Activated T-cell treated with anti-CD3 and anti-CD28 coated beads, Interleukin-2, amount 50 U/mL, for 1 hour (primary cell): ENCODE data around the gene CST9L.
"Not testable (repeated sequence)": the region's sequence is repeated elsewhere in the genome, so short reads cannot be mapped to it uniquely, and the experiment has no call there.

Experiments used
- DNase-seq: peaks from one replicate; pipeline ENCODE4 v3.0.0-alpha.2; 2020

Gene CST9L

GRCh38 chr20:23585808-23586734, 17.8 kb upstream of the CST9L start:
- DNase-seq, result no peak

- no peak for DNase-seq
Observed at GRCh38 chr20:23585449-23585807, 17.1 kb upstream of the CST9L start.

GRCh38 chr20:23584434-23585199, 16.3 kb upstream of the CST9L start:
- DNase-seq, result no peak

DNA sequence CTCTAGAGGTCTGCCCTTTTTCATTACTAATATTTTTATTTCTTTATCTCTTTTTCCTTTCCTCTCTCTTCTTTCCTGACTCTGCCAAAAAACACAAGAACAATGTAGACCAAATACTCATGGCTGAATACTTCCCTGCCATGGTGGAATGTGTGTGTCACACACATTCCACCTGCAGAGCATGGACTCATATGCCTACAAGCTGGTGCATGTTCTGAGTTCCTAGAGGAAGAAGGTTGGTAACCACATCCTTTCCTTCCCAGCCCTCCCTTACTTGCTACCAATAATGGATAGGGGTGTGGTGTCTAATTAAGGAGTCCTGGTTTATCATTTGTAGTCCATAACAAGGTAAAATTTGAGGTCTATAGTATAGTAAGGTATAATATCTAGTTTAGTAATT, 15.2 kb upstream of the CST9L start:
- no peak for DNase-seq

DNA sequence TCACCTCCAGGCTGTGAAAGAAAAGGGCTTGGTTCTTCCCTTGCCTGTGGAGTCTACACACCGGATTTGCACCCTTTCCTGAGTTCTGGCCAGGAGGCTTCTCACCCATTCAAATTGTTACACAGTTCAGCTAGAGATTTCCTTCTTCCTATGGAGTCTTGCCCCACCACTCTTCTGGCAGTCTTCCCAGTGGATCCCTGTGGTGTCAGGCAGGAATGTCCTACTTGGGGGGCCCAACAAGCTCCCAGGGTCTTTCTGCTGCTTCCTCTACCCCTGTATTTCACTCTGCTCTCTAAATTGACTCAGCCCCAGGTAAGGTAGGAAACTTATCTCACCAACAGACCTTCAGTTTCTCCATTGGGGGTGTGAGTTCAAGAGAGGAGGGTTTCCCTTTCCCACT, 14.0 kb upstream of the CST9L start:
- no peak for DNase-seq

DNA sequence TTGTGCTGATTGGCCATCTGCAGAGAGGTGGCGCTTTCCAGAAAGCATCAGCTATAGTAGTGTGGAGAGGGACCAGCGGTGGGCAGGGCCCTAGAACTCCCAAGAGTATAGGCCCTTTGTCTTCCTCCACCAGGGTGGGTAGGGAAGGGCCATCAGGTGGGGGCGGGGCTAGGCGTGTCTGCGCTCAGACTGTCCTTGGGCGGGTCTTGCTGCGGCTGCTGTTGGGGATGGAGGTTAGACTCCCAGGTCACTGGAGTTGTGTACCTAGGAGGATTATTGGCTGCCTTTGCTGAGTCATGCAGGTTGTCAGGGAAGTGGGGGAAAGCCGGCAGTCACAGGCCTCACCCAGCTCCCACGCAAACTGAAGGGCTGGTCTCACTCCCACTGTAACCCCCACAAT, 13.5 kb upstream of the CST9L start:
- DNase-seq, result not testable (repeated sequence)

DNA sequence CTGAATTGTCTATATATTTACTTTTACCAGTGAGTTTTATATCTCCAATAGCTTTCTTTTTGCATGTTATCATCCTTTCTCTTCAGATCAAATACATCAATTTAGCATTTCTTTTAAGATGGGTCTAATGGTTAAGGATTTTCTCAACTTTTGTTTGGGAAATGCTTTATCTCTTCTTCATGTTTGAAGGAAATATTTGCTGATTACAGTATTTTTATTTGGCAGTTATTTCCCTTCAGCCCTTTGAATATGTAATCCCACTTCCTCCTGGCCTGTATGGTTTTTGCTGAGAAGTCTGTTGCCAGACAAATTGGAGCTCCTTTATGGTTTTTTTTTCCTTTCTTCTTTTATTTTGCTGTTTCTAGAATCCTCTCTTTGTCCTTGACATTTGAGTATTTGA, 6.7 kb upstream of the CST9L start:
- DNase-seq, result no peak

DNA sequence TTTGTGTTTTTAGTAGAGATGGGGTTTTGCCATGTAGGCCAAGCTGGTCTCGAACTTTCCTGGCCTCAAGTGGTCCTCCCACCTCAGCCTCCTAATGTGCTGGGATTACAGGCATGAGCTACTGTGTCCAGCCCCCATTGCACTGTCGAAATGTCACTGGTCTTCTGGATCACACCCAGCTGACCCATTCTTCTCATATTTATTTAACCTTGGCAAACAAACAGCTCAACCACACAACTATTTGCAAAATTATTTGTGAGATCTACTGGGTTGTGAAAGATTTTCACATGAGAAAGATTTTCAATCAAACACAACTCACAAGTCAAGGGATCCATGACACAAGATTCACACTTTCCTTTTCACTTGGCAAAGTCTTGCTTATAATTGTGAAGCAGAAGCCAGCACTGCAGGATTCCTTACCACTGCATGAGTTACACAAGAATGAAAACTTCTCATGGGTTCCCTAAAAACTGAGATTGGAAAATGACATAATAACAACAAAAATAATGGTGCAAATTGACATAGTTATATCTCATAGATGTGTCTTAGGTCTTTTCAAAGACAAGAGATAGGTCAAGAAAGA, 2.0 kb upstream of the CST9L start:
- no peak for DNase-seq

DNA sequence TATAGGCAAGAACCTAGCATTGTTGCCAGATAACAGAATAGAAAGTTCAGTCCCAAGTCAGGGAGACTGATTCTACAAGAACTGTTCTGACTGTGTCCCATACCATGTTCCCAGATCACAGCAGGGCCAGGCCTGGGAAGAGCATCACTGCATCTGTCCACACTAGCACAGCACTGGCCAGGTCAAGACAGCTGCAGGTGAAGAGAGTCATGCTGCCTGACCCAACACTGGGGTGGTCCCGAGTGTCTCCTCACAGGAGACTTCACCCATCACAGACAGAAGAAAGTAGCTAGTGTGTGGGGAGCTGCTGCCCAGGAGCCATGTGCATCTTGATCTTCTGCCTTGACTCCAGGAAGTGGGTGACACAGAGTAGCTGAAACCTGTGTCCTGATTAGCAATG, 1.3 kb upstream of the CST9L start:
- no peak for DNase-seq

DNA sequence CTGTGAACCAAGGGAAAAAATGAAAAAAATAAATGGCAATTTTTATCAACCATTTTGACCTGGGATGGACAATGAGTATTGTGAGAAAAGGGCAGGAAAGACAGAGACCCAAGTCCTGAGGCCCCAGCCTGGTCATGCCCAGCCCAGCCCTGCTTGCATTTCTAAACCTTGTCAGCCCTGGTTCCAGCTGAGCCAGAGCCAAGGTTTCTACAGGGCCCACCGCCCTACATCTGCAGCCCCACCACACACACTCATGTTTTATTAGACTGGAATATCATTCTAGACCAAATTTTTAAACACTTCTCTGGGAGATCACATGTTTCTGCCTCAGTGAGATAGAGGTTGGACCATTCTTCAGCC, 667 bp upstream of the CST9L start:
- DNase-seq, result no peak

DNA sequence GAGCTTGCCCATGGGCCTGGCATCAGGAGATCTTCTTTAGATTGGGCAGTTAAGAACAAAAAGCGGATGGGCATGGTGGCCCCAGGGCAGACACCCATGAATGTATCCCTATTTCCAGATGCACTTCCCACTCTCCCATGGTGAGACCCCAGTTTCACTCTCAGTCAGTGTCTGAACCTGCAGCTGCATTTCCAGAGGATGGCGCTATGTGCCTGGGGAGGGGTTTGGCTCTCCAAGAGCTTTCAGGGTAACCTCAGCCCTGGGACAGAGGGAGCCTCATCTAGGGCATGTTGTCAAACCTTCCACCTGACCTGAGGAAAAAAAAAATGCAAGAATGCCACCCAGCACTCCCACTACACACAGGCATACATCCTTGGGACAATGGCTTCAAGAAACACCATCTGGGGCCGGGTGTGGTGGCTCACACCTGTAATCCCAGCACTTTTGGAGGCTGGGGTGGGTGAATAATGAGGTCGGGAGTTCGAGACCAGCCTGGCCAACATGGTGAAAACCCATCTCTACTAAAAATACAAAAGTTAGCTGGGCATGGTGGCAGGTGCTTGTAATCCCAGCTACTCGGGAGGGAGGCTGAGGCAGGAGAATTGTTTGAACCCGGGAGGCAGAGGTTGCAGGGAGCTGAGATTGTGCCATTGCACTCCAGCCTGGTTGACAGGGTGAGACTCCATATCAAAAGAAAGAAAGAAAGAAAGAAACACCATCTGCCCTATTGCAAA, 1.9 kb downstream of the CST9L start:
- DNase-seq, result no peak

GRCh38 chr20:23565503-23566045, 2.7 kb downstream of the CST9L start:
- no peak for DNase-seq

DNA sequence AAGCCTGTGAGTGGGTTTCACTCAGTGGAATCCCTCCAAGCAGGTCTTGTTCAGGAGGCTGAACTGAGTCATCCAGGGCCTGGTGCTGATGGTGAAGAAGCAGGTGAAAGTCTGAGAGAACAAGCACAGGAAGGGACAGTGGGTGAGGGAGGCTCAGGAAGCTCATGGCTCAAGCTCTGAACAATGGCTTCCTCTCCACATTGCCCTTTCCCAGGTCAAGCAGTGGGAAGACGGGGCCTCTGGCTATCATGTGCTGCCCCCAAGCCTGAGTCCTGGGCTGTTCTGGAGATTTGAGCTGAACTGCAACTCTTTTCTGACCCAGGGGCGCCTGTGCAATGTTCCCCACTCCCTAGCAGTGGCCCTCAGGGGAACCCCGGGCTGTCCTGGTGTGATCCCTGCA, 3.4 kb downstream of the CST9L start:
- no peak for DNase-seq

DNA sequence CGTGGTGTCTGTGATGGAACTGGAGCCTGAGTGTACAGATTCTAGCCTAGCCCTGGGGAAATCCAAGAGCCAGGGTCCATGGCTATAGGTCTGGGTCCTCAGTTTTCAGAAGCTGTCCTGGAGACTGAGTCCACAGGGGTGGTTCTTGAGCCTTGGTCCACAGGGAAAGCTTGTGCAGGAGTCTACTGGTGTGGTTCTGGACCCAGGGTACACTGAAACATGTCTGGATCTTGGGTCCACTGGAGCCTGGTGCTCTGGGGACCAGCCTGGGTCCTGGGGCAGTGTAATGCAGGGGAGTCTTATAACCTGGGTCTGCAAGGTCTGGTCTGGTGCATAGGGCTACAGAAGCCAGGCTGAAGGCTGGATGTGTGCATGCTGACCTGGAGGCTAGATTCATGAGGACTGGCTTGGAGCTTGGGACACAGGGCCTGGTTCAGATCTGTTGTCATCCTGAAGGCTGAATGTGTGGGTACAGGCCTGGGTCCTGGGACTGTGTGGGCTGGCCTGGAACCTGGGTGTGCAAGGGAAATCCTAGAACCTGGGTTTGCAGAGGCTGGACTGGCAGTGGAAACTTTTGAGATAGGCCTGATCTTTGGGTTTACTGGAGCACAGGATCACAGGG, 5.5 kb downstream of the CST9L start:
- no peak for DNase-seq

DNA sequence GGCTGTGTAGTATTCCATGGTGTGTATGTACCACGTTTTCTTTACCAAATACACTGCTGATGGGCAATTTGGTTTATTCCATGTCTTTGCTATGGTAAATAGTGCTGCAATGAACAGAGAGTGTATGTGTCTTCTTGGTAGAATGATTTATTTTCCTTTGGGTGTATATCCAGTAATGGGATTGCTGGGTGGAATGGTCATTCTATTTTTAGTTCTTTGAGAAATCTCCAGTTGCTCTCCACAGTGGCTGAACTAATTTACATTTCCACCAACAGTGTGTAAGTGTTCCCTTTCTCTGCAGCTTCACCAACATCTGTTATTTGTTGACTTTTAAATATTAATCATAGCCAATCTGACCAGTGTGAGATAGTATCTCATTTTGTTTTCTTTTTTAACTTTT, 13.9 kb downstream of the CST9L start:
- no peak for DNase-seq

DNA sequence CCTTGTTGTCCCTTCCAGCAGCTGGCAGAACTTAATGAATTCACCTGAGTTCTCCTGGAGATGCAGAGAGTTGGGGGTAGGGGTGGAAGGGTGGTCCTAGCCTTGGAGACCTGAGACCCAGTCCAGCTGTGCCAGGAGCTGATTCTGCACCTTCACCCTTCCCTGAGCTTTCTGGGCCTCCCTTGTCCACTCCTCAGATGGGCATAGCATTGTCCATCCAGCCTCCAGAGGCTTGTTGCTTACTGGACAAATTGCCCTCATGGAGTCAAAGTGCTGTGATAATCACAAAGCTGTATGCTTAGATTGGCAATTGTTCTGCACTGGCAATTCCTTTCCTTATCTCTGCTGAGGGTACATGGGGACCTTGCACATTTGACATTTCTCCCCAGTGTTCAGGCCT, 16.5 kb downstream of the CST9L start:
- DNase-seq, result no peak

DNA sequence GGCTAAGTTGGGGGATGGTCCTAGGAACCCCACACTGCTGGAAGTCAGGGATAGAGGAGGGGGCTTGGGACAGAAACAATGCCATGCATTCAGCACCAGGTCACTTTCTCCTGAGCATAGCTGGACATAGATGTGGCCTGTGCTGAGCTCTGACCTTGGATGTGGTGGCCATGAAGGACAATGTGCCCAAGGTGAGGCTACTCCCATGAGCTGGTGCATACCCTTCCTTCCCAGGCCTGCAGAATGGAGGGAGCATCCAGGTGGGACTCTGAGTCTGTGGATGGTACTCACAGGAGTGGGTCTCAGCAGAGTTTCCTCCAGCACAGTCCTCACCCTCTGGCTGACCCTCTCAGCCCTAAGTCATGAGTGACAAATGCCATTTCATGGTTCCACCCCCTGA, 16.9 kb downstream of the CST9L start:
- DNase-seq, result no peak

GRCh38 chr20:23550227-23550626, 18.1 kb downstream of the CST9L start:
- no peak for DNase-seq

DNA sequence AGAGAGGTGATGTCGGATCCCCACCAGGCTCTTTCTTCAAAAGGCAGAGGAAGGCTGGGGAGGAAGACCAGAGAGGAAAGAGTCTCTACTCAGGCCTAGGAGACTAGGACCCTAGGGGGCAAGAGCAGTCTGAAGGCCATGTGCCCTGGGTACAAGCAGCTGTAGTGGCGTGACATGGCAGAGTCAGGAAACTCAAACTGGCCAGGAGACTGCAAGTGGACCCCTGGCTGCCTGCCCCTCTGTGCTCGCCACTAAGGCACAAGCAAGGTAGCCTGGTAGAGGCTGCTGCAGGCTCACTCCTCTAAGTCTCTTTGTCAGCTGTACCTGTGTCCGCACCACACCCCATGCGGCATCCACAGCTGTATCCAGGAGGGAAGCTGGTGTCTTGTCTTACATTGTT, 19.9 kb downstream of the CST9L start:
- DNase-seq, result no peak

DNA sequence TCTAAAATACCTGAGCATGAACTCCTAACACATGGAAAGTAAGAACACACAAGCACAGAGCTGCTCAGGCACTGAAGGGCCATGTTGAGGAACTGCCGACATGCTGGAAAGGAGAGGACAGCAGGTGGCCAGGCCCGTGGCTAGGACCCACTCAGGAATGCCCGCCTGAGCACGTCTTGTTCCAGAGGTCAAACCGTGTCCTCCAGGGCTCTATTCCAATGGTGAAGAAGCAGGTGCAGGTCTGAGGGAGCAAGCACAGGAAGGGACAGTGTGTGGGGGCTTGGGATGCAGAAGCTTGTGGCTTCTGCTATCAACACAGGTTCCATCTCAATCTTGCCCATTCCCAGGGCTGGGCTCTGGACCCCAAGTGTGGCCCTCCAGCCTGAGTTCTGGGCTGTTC, 20.7 kb downstream of the CST9L start:
- DNase-seq, result no peak

DNA sequence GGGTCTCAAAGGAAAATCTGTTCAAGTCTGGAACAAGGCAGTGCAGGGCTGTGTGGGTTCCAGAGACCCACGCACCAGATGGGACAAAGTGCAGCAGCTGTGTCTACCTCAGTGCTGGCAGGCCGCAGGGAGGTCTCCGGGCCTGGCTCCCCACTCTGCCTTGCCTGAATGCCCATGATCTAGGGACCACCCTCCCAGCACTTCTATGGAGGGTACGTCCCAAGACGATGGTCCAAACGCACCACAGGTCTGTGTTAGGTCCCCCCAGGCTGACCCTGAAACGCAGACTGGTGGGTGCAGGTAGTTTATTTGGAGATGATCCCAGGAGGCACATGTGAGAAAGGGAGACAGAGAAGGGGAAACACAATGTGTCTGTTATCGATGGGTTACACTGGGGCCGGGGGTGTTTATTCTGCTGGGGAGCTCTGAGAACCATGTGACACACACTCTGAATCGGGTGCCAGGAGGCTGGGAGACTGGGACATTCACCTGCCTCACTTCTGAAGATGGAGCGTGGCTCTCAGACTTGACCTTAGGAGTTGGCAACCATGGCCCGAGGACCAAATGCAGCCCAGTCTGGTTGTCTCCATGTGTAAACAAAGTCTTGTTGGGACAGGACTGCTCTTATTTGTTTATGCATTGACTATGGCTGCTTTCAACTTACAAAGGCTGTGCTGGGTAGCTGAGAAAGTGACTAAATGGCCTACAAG, 21.7 kb downstream of the CST9L start:
- DNase-seq, result no peak

- no peak for DNase-seq
Observed at GRCh38 chr20:23544133-23544532, 24.2 kb downstream of the CST9L start.
